Measurements from ENCODE around the gene DNALI1.
"Not testable (repeated sequence)": the region's sequence is repeated elsewhere in the genome, so short reads cannot be mapped to it uniquely, and the experiment has no call there.

The DNALI1 gene

DNA sequence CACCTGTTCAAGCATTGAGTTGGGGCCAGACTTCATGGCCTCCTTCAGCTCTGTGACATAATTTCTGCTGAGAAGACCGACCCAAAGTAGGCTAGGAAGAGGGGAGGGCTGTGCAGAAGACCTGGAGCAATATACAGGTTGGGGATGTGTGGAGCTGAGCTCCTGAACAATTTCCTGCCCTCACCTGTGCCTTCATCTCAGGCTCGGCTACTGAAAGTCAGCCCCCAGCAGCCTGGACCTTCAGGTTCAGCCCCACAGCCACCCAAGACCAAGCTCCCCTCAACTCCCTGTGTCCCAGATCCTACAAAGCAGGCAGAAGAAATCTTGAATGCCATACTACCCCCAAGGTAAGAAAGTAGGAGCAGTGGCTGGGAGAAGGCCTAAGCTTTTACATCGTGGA, 662 bp downstream of the DNALI1 start:
- no peak for DNase-seq

DNA sequence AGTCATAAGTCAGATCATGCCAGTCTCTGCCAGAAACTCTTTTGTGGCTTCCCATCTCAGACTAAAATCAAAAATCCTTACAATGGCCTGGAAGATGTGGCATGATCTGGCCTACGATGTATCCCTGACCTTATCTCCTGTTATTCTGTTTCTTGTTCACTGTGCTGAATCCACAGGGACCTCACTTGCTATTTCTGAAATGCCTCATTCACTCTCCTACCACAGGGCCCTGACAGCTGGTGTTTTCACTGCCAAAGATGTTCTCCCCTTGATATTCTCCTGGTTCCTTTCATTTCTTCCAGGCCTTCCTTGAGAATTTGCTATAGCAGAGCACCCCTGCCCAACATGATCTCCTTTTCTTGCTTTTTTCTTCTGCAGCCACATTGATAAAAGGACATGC, 1.7 kb downstream of the DNALI1 start:
- DNase-seq: no peak

DNA sequence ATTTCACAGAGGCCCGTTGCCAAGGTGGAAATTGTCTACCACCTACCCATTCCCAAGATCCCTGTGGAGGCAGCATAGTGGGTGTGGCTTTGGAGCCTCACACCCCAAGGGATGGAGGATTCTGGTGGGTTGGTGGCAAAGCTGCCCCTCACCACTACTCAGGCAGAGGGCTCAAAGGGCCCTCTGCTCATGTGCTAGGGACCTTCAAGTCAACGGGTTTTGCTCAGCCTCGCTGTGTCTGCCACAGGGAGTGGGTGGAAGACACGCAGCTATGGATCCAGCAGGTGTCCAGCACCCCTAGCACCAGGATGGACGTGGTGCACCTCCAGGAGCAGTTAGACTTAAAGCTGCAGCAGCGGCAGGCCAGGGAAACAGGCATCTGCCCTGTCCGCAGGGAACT, 2.3 kb downstream of the DNALI1 start:
- no peak for DNase-seq

DNA sequence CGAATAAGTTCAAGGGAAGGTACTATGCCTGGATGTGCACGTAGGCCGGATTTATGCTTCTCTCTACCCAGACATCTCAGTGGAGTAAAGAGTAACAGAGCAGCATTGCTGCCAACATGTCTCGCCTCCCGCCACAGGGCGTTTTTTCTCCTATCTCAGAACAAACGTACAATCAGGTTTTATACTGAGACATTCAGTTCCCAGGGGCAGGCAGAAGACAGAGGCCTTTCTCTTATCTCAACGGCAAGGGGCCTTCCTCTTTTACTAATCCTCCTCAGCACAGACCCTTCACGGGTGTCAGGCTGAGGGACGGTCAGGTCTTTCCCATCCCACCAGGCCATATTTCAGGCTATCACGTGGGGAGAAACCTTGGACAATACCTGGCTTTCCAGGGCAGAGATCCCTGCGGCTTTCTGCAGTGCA, 3.2 kb downstream of the DNALI1 start:
- not testable (repeated sequence) for DNase-seq

DNA sequence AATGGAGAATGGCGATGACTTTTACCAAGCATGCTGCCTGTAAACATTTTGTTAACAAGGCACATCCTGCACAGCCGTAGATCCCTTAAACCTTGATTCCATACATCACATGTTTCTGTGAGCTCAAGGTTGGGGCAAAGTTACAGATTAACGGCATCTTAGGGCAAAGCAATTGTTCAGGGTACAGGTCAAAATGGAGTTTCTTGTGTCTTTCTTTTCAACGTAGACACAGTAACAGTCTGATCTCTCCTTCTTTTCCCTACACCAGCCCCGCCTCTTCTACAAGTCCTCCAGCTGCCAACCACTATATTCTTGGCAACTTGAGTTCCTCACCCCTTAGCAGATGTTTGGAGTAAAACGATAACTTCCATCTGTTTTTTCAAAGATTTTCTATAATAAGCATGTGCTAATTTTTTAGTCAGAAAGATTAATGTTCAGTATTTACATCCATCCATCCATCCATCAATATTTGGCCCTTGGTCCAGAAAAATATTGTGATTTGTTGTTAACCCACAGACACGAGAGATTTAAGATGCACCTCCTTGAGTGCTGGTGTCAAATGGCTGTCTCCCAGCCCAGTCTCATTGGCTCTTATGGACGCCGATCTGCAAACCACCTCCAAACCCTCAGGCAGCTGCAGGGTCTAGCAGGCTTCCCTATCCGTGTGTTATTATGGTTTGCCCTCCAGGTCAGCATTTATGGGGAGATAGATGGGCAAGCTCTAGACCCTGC, 3.8 kb downstream of the DNALI1 start:
- no peak for DNase-seq

DNA sequence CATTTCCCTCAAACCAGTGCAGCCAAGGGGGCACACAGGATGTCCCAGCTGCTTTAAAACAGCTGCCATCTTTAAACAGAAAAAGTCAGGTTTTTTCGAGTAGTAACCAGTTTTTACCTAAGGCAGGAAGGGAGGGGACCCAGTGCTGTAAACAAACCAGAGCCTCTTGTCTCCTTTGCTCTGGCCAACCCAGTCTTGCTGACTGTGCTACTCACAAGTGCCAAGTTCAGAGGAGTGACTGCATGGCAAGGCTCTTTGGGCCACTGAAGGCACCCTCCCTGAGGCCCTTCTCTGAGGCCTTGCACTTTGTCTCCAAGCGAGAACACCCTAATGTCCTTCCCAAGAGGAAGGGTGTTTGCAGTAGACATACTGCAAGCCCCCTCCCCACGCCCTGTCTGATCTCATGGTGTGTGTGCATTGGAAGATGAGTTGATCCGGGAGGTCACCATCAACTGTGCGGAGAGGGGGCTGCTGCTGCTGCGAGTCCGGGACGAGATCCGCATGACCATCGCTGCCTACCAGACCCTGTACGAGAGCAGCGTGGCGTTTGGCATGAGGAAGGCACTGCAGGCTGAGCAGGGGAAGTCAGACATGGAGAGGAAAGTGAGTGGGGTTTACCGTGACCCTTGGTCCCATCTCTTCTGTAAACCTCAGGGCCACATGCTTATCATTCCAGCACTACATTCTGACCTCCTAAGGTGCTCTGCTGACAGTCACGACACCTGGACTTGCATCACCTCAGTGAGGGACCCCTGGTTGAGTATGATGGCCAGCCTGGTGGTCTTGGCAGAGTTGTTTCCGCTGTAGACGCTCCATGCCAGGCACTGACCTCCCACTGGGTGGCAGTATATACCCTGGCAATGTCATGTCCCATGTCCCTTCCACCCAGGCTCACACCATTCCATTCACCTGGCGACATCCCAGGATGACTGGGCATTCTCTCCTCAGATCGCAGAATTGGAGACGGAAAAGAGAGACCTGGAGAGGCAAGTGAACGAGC, 4.7 kb downstream of the DNALI1 start:
- no peak for DNase-seq

DNA sequence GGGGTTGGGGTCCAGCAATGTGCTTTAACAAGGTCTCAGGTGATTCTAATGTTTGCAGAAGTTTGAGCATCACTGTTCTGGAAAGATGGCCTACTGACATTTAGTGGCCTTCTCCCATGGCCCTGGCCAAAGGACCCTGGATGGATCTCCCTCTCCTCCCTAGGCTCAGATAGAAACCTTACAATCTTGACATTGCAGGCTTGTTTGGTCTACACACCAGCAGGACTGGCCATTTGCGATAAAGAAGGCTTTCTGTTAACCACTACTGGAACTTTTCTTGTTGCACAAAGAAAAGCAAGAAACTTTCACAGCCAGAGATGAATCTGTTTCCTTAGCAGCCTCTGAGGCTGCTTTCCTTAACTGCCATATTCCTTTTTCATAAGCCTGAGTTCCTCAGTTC, 6.2 kb downstream of the DNALI1 start:
- no peak for DNase-seq

DNA sequence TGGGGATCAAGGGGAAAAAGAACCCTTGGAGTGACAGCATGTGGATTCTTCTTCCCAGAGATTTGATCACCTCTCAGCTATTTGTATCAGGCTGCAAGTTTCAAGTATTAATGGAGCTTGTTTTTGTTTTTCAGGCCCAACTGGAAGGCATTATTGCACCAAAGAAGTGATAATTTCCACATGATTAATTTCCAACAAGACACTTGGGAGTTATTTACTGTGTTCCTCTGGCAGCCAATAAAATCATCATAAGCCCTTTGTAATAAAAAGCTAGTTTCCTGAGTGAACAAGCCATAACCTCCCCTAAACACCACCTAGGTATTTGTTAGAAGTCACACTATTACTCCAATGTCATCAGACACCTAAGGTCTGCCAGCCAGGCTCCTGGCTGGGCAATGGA, 8.2 kb downstream of the DNALI1 start:
- DNase-seq: no peak

DNA sequence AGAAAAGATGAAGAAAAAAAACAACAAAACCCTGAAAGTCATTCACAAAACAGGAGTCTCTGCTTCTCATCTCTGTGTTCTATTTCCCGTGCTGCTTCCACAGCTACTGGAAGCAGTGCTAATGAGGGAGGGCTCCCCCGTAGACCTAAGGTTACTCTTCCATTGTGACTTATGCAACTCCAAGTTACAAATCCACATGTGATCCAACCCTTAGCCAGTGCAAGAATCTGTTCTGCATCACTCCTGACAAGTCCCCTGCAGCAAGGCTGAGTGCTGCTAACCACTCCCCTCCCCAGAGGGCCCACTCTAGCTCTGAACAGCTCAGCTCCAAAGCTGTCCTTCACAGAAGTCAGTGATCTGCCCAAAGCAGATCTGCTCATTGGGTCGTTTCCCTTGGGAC, 10.3 kb downstream of the DNALI1 start:
- DNase-seq: no peak

DNA sequence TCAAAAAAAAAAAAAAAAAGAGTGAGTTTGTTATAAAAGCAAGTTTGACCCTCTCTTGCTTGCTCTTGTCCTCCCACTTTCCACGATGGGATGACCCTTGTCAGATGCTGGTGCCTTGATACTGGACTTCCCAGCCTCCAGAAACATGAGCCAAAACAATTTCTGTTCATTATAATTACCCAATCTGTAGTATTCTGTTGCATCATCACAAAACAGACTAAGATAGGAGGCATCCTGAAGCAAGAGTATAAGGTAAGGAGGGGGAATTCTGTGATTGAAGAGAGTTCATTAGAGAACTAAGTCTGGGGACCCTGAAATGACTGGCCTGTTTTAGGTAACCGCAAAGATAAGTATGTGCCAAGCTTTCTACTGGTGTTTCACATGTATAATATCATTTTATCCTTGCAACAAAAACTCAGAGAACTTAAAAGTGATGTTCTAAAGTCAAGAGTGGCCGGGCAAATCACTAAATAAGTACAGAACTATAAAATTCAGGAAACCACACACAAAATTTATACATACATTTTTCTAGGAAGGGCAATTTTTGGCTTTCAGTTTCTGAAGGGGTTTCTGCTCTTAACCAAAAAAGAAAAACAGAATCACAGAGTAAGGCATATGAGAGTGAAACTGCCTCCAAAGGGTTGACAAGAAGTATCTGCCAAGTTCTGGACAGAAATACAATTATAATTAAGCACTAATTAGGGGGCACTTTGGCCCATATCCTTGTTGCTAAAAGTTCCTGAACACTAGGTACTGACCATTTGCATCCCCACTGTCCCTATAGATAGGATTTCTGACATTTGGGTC, 14.0 kb downstream of the DNALI1 start:
- no peak for DNase-seq

DNA sequence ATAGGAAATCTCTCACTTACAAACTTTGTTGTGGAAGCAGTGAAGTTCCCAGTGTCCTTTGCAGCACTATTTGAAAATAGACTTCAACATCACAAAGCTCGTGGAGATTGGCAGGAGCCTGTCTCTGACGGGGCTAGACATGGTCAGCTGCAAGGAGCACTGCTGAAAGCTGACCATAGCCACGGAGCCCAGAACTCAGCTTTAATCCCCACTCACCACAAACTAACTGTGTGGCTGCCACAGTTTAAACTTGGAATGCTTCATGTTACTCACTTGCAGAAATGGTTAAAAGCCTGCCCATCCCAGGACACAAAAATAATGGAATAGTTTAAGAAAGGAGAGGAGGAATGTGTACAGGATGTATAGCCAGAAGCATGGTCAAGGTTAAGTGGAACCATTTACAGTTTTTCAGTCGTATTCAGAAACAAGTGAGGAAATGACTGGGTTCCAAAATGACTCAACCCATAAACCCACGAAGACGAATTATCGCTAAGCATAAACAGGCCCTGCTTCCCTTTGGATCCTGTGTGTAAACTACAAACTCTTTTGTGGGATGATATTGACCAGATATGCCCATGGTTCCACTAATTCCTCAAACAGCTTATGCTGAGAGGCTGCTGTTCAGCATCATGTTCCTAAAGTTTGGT, 18.2 kb downstream of the DNALI1 start:
- DNase-seq: no peak

DNA sequence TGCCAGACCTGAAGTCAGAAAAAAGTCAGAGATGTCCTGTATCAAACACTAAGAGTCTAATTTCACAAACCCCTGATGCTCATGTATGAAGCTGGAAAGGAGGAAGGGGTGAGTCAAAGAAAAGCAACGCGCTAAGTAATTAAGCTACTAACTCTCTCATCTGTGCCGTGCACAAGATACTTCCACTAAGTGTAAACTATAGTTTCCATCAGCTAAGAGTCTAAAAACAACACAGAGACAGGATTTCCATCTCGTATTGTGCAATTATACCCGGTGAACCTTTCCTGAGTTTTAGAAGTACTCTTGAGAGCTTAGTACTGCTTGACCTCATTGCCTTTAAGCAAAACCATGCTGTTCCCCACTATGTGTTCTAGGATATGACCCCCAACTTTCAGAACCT, 19.0 kb downstream of the DNALI1 start:
- DNase-seq: no peak

DNA sequence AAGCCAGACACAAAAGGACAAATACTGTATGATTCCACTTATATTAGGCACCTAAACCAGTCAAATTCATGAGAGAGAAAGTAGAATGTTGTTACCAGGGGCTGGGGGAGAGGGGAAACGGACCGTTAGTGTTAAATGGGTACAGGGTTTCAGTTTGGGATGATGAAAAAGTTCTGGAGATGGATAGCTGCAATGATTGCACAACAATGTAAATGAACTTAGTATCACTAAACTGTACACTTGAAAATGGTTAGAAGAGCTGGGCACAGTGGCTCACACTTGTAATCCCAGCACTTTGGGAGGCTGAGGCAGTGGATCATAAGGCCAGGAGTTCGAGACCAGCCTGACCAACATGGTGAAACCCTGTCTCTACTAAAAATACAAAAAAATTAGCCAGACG, 27.8 kb downstream of the DNALI1 start:
- DNase-seq: not testable (repeated sequence)

DNA sequence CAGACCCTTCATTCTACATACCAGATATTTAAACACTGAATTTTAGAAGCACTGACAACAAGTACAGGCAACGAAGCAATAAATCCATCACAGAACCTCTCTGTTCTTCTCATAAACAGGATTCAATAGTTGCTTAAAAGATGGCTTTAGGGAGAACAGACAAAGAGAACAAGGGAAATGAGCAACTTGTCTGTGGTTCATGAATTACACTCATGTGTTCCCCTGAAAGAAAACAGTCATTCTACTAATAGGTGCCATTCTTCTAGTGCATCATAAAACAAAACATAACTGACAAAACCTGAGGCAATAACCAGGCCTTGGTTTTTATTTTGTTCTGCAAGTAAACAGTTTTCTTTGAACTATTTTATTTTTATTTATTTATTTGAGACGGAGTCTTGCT, 32.2 kb downstream of the DNALI1 start:
- no peak for DNase-seq

DNA sequence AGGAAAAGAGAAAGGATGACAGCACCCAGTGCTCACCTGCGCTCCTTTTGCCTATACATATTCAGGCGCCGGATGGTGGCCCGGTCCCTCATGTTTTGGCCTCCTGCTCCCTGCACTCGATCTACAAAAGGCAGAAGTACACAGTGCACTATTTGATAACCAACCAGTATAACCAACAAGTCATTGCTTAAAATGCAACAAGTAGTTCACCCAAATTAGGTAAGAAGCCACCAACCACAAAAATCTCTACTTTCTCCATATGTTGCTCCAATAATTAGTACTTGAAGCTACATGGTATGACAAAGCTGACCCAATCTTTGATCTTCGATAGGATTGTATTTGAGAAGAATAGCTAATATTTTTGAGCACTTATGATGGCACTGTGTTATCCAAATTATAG, 37.0 kb downstream of the DNALI1 start:
- no peak for DNase-seq

DNA sequence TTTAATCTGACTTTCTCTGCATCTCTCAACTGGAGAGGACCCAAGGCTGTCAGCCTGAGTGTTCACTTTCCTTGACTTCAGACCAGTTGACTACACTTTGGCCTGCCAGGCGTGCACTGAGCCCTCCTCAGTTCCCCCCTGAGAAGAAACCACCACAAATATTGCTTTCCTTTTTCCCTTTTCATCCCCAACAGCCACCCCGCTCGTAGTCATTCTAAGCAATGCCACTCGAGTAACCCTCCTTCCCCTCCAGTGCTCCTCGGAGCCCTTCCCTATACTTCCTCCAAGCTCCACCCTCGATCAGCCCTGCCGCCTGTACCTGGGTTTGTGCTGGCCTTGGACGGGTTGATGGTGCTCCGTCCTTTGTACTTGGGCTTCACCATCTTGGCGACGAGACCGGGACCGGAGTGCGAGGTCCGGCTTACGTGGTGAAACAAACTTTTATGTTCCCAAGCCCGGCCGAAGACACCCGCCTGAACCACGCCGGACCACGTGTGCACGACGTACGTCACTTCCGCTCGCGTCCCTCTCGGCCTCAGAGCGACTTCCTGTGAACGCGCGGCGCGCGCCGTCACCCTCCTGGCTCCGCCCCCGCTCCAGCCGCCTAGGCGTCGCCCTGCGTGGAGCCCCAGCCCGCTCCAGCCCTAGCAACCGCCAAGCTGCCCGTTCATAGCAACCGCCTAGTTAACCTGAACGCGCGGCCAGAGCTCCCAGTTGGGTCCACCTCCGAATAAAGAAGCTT, 38.9 kb downstream of the DNALI1 start, which contains the start of gene GNL2:
Gene GNL2 (minus strand): TSS at position 498 of the 742 bp plus-strand sequence. CDS start 115 bp downstream, at position 383.
- DNase-seq: peak; percentile 98

DNA sequence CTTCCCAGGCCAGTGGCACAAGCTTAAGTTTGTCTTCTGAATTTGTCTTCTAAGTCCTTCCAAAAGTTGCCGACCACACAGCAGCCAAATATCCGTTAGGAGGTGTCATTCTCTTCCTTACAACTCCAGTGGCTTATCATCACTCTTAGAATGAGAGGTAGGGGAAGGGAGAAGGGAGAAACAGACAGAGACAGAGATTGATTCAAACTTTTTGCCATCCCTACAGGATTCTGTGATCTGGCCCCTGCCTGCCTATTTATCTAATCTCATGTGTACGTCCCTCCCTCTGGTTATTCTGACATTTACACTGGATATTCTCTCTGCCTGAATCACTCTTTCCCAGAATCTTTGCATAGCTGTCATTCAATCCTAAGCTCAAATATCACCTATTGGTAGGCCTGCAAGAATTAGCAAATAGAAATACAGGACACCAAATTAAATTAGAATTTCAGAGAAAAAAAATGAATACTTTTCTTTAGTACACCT, 39.5 kb downstream of the DNALI1 start:
- DNase-seq: no peak

DNA sequence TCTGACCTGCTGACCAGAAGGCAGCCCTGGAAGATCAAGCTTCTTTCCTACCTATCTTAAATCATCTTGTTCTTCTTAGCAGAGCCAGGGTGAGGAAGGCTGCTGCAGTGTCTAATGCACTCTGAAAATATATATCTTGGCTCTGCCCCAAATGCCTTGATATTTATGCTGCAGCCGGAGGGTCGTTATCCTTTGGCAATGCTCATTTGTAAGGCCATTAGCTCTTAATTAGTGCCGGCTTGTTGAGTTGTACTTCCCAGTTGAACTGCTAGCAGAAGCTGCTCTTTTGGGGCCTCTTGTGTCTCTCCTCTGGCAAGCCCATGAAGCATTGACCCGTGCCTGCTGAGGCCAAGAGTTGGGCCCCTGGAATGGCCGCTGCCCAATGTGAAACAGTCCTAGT, 43.2 kb downstream of the DNALI1 start:
- DNase-seq: no peak

DNA sequence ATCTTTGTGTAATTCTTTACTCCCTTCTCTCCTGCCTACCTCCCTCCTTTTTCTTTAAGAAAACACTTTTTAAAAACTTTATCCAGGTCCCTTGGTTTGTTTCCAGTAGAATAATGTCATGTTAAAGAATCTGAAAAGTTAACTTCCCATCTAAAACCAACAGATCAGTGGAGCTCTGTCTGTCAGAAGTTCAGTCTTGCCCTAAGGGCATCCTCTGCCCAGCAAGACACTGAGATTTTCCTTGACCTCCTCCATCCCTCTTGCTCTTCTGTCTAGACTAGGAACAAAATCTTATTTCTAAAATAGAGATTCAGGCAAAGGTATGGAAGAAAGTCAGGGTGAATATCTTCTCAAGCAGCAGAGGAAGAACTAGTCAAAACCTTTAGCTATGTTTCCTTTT, 44.7 kb downstream of the DNALI1 start:
- DNase-seq: no peak

DNA sequence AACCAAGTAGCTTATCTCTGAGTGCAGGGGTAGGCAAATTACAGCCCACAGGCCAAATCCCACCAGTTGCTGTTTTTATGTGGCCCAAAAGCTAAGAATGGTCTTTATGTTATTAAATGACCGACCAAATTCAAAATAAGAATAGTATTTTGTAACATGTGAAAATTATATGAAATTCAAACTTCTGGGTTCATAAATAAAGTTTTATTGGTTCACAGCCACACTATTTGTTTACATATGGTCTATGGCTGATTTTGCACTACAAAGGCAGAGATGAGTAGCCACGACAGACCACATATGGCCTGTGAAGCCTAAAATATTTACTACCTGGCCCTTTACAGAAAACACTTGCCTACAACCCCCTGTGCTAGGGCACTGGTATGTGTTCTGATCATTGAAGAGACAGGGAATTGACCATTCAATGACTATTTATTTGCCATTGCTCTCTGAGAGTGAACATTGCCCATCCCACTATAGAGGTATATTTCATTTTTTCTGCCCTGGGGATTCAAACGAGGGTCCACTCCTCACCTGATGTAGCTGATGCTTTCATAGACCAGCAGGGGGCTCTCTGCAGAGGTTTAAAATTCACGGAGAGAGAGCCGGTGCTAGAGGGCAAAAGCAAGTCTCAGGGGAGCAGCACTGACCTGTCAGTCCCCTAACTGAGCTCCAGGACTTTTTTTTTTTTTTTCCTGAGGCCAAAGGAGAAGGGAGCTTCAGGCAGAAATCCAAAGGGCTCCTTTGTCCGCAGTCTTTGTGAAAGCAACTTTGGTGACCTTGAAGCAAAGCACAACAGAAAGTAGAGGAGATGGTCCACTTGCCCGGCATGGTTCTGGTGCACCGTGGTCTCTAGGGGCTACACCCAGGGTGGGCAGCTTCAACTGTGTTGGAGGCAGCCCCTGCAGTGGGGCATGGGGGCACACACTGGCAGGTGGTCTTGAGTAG, 46.3 kb downstream of the DNALI1 start:
- peak; percentile 18 for DNase-seq

Measured in inflammatory macrophage treated with lipopolysaccharide for 4 hours (primary cell).